ENCODE results near the gene FNDC3B.

GRCh38 chr3:172118019-172118418 is 78.6 kb downstream of the FNDC3B start:
- TF ChIP-seq GATA3 (IDR thresholded peaks at IDR 0.05; ENCODE audit: low read depth, low read length): no peak
- no peak for TF ChIP-seq GATA2 (IDR thresholded peaks at IDR 0.05; ENCODE audit: low read depth, low read length)
